HG03139 (cell line): Measurements from ENCODE around the gene ZNF462.

Experiments
- ATAC-seq: cut with Tn5 transposase; IDR thresholded peaks from one replicate; pipeline ENCODE4 v1.9.1; 2021; ENCODE audit not compliant: unreplicated experiment

The ZNF462 gene

DNA sequence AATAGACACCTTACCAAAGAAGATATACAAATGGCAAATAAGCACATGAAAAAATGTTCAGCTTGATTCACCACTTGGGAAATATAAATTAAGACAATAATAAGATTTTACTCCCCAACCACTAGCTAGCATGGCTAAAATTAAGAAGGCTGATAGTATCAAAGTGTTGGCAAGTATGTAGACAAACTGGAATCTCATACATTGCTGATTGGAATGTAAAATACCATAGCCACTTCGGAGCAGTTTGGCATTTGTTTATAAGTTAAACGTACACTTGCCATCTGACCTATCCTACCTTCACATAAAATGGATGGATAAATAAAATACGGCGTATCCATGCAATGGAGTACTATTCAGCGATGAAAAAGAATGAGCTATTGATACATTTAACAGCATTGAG is 129.2 kb downstream of the ZNF462 start:
- no peak for ATAC-seq

- no peak for ATAC-seq
Measured at GRCh38 chr9:106993603-106994002, 130.6 kb downstream of the ZNF462 start.

DNA sequence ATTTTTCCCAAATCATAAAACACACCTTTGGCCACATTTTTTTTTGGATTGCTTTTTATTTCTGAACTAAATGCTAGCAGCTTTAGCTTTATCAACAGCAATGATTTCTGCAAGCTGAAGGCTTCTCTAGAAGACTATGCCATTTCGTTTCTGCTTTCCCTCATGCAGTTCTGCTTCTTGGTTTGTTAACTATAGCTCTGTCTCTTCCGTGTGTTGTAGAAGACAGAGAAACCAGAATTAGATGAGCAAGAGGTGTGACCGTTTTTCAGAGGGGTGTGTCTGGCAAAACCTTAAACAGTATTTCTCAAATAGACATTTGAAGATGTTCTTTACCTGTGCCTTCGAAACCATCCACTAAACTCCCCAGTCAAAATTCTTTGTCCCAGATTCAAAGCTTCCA is 131.5 kb downstream of the ZNF462 start:
- ATAC-seq, result no peak

- ATAC-seq, result no peak
Measured at GRCh38 chr9:107000218-107000617, 137.3 kb downstream of the ZNF462 start.

GRCh38 chr9:107005201-107005600 is 142.2 kb downstream of the ZNF462 start:
- no peak for ATAC-seq

DNA sequence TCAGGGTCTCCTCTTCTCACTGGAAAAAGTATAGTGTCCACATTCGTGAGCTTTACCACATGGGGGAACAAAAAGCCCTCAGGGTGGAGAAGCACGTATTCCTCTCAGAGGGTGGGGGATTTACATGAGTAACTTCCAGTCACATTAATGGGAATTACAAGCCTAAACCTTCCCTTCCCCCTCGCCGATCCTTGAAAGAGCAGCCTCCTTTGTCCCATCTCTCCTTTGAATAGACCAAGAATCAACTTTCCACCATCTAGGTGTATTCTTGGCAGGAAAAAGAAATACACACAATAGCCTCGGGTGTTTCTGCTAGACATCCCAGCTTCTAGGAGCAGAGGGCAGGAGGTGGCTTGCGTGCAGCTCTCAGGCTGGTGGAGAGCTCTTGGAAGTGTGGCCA is 144.4 kb downstream of the ZNF462 start:
- ATAC-seq, result no peak

GRCh38 chr9:107008011-107008410 is 145.0 kb downstream of the ZNF462 start:
- ATAC-seq, result no peak

- ATAC-seq, result no peak
Measured at GRCh38 chr9:107008447-107008846, 145.5 kb downstream of the ZNF462 start.

- ATAC-seq, result no peak
Measured at GRCh38 chr9:107016383-107016782, 153.4 kb downstream of the ZNF462 start.

- no peak for ATAC-seq
Measured at GRCh38 chr9:107018861-107019545, 156.0 kb downstream of the ZNF462 start.

DNA sequence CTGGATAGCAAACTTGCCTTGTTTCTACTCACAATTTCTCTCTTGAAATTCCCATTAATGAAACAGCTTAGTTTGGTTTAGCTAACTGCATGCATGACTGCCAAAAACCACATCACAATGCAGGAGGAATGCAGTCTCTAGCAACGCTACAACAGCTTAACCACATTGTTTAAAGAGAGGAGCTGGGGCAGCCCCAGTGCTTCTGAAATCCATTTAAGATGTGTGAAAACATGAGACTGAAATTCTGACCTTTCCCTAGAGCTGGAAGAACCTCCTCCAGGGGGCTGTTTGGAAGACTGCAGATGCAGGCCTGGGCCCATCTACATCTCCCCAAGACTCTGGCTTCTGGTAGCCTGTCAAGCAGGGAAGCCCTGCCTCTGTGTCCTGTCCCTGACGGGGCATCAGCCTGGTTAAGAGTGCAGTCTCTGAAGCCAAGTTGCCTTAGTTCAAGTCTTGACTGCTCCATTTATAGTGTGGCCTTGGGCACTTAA is 157.1 kb downstream of the ZNF462 start:
- no peak for ATAC-seq

DNA sequence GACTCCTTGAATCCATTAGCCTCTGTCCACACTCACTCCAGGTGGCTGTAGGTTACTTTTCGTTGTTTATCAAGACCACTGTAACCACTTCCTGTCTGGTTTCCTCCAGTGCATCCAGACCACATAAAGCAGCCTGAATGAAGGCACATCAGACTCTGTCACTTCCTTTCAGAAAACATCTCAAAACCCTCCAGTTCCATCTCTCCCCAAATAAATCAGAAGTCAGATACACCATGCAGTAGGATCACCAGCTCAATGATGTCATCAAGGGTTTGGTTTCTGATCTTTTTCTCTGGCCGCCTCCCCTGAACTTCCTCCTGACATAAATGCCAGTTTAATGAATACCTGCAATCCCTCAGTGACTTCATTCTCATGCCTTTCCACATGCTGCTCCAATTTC is 161.2 kb downstream of the ZNF462 start:
- ATAC-seq, result peak; percentile 87

DNA sequence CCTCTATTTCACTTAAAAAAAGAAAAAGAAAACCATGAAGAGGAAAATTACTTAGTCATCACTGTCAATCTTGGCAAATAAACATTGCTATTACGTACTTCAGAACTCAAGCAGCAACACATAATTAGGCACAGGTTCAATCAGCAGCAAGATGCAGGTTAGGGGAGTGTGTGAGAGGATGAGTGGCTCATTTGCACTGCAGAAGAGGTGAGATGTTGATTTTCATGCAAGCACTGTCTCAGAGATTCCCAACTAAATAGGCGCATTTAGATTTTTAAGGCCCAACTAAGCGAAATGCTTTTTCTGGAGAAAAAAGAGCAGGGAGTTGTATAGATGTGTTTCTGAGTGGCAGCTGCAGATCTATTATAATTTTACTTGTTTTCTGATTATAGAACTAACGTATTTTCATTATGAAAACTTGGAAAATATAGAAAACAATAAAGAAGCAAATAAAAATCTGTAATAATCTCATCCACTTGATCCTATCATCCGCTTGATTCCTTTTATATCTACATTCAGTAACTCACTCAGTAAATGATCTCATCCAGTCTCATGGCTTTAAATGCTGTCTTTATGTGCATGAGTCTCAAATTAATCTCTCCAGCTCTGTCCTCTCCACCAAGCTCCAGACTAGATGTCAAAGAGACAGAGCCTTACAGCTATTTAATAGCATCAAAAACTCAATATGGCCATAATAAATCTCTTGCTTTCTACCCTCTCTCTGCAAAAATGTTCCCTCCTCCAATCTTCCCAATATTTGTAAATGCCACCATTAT is 162.5 kb downstream of the ZNF462 start:
- ATAC-seq, result no peak

DNA sequence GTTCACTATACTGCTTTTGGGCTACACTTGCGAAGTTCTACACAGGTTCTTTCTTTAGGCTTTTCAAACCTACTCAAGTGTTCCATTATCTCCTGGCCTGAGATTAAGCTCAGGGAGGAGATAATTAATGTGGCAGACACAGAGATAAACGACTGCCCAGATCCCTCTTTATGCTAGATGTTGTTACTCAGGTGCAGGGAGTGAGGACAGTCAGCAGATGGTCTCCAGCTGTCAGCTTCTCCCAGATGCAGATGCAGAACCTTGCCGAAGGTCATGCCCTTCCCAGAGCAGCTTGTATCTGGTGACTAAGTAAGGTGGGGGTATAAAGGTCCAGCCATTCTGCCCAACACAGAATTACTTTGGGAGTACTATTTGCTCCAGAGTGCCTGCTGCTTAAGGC is 166.2 kb downstream of the ZNF462 start:
- ATAC-seq, result no peak

- ATAC-seq, result no peak
Measured at GRCh38 chr9:107033966-107034365, 171.0 kb downstream of the ZNF462 start.

GRCh38 chr9:107034831-107035230 is 171.9 kb downstream of the ZNF462 start:
- ATAC-seq, result no peak

DNA sequence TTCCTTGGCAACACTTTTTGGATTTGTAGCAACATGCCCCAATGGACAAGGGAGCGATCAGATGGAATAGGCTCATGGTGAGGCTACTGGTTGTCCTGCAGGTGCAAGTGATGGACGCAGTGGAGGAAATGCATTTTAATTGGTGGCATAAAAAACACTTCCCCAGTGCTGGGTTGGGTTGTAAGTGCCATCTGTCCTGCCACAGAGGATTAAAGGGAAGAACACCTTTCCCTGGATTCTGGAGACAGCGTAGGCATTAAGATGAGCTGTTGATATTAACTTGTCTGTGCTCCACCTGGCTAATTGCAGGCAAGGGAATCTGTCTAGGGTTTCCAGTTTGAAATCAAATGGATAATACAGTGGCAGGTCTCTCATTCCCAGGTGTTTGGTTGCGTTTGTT is 173.4 kb downstream of the ZNF462 start:
- ATAC-seq, result no peak

GRCh38 chr9:107039542-107039941 is 176.6 kb downstream of the ZNF462 start:
- ATAC-seq, result no peak

- ATAC-seq, result no peak
Measured at GRCh38 chr9:107042606-107043005, 179.6 kb downstream of the ZNF462 start.

GRCh38 chr9:107043886-107044285 is 180.9 kb downstream of the ZNF462 start:
- no peak for ATAC-seq

GRCh38 chr9:107044872-107045271 is 181.9 kb downstream of the ZNF462 start:
- ATAC-seq, result no peak

- peak; percentile 94 for ATAC-seq
Measured at GRCh38 chr9:107046692-107047091, 183.7 kb downstream of the ZNF462 start.
